Measurements from ENCODE around the gene SPOPL. TPM values are rescaled to one million over a fixed set of nuclear protein-coding genes. Genes with fewer than 3 reads are reported as not detected.

The SPOPL gene
- polyA plus RNA-seq, 1 of the 3 experiments (the other 2 are of a cell fraction), result 4.5 TPM

- peaks cover 2 to 17% of the 10 kb centered on the region in 2 experiments for H3K36me3 ChIP-seq (replicated peaks in 1 of 2; ENCODE audit: control insufficient read depth in 1 of 2, insufficient read depth in 2 of 2, low read length in 1 of 2)
- H2AFZ ChIP-seq (ENCODE audit: low read depth), result no peak overlapping the region
- no peaks in the 10 kb centered on the region for H3K9me2 ChIP-seq
- H4K20me1 ChIP-seq (ENCODE audit: insufficient read depth), result peaks cover 11% of the 10 kb centered on the region
- no peaks in the 10 kb centered on the region for H3F3A ChIP-seq (replicated peaks; ENCODE audit: insufficient read depth)
- no peak overlapping the region for H3K27ac ChIP-seq (ENCODE audit: low read depth in 2 of 2, low read length in 1 of 2)
- no peak overlapping the region for H3K9ac ChIP-seq
- POLR2A ChIA-PET, result no interaction called here
- no peak for DNase-seq
- no peak overlapping the region for H3K4me3 ChIP-seq (ENCODE audit: low read depth in 2 of 2, low read length in 1 of 2)
- no peaks in the 10 kb centered on the region for H3K27me3 ChIP-seq (ENCODE audit: insufficient read depth)
- no peak for TF ChIP-seq EZH2phosphoT487 (IDR thresholded peaks at IDR 0.05; ENCODE audit: borderline replicate concordance, low read depth)
- no peak for TF ChIP-seq YY1 (IDR thresholded peaks at IDR 0.05; ENCODE audit: low read depth)
- no peak for TF ChIP-seq MXI1 (IDR thresholded peaks at IDR 0.05; ENCODE audit: low read depth, low read length)
- TF ChIP-seq RFX5 (IDR thresholded peaks at IDR 0.05; ENCODE audit: low read length), result no peak
- TF ChIP-seq MAX (IDR thresholded peaks at IDR 0.05; ENCODE audit: low read depth), result no peak
- TF ChIP-seq POLR2AphosphoS5 (IDR thresholded peaks at IDR 0.05; ENCODE audit: low read depth, low read length), result no peak
- TF ChIP-seq FOSL2 (IDR thresholded peaks at IDR 0.05; ENCODE audit: borderline replicate concordance, low read depth), result no peak
- no peak for TF ChIP-seq SIN3A (IDR thresholded peaks at IDR 0.05; ENCODE audit: borderline replicate concordance, low read depth, low read length)
- TF ChIP-seq RXRA (IDR thresholded peaks at IDR 0.05; ENCODE audit: borderline replicate concordance, low read depth), result no peak
- no peak for TF ChIP-seq CTCF (IDR thresholded peaks at IDR 0.05)
- no peak for TF ChIP-seq FOXM1 (IDR thresholded peaks at IDR 0.05; ENCODE audit: low read depth)
- no peak for TF ChIP-seq PBX3 (IDR thresholded peaks at IDR 0.05)
- TF ChIP-seq MEF2A (IDR thresholded peaks at IDR 0.05; ENCODE audit: borderline replicate concordance, low read depth), result no peak
- no peak for TF ChIP-seq RAD21 (IDR thresholded peaks at IDR 0.05; ENCODE audit: low read length)
- TF ChIP-seq GABPA (IDR thresholded peaks at IDR 0.05; ENCODE audit: low read depth), result no peak
- TF ChIP-seq REST (IDR thresholded peaks at IDR 0.05; ENCODE audit: low read depth, low read length), result no peak
- TF ChIP-seq TCF12 (IDR thresholded peaks at IDR 0.05), result no peak
- no peak for TF ChIP-seq USF1 (IDR thresholded peaks at IDR 0.05; ENCODE audit: borderline replicate concordance, low read depth)
- peaks cover 51% of the 10 kb centered on the region for H3K79me2 ChIP-seq (ENCODE audit: insufficient read depth)
- H3K9me3 ChIP-seq, result no peaks in the 10 kb centered on the region
- 98% methylated on average over 5 of the region's 5 CpGs for WGBS (ENCODE audit: low lambda C conversion rate)
- CTCF ChIA-PET, result interaction anchor here (0.9 kb wide), 1 partner anchor 20 kb away, joined by 3 read pairs; the partner anchor contains the start of gene SPOPL
- no peaks in the 10 kb centered on the region; a peak in 1 of 4 replicates for H3K4me1 ChIP-seq (ENCODE audit: control insufficient read depth in 1 of 2, insufficient read depth in 2 of 2, low read depth in 1 of 2, low read length in 1 of 2)
- H3K4me2 ChIP-seq, result no peak overlapping the region
Observed at GRCh38 chr2:138521821-138522220, 20.3 kb downstream of the SPOPL start.

All from SK-N-SH (cell line).